ENCODE measurements around the gene LYST.

The LYST gene

GRCh38 chr1:235749755-235750300 lies 116.9 kb downstream of the LYST start:
- TF ChIP-seq FOXP2 (optimal IDR thresholded peaks at IDR 0.05; ENCODE audit: borderline replicate concordance, extremely low read depth, extremely low read length, insufficient read depth) = no peak
- no peak for TF ChIP-seq TAF1 (IDR thresholded peaks at IDR 0.05; ENCODE audit: borderline replicate concordance, insufficient read depth, low read length)
- no peak for TF ChIP-seq SIN3A (IDR thresholded peaks at IDR 0.05; ENCODE audit: borderline replicate concordance, insufficient read depth, low read length)
- TF ChIP-seq REST (IDR thresholded peaks at IDR 0.05; ENCODE audit: insufficient read depth in 1 of 2, low read depth in 2 of 2, low read length in 2 of 2) = no peak
- TF ChIP-seq POLR2AphosphoS5 (IDR thresholded peaks at IDR 0.05; ENCODE audit: low read depth, low read length) = no peak

DNA sequence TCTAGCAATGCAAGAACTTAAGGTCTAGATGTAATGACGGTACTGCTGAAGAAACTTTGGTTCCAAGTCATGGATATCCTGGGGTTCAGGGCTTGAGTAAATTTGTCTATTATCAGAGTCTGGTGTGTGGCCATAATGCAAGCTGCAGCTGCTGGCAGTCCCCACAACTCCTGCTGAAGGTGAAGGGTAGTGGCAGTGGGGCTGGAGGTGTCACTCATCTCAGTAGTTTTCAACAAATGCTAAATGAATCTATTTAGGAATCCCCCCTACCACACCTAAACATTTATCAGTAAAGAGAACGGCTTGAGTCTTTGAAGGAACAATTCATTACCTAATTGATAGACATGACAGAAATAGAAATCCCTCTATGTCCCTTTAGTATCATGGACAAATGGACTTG lies 118.0 kb downstream of the LYST start:
- TF ChIP-seq SIN3A (IDR thresholded peaks at IDR 0.05; ENCODE audit: borderline replicate concordance, insufficient read depth, low read length) (no peak), POLR2AphosphoS5 (IDR thresholded peaks at IDR 0.05; ENCODE audit: low read depth, low read length) (no peak), REST (IDR thresholded peaks at IDR 0.05; ENCODE audit: insufficient read depth in 1 of 2, low read depth in 2 of 2, low read length in 2 of 2) (no peak), TAF1 (IDR thresholded peaks at IDR 0.05; ENCODE audit: borderline replicate concordance, insufficient read depth, low read length) (no peak), FOXP2 (optimal IDR thresholded peaks at IDR 0.05; ENCODE audit: borderline replicate concordance, extremely low read depth, extremely low read length, insufficient read depth) (no peak)

DNA sequence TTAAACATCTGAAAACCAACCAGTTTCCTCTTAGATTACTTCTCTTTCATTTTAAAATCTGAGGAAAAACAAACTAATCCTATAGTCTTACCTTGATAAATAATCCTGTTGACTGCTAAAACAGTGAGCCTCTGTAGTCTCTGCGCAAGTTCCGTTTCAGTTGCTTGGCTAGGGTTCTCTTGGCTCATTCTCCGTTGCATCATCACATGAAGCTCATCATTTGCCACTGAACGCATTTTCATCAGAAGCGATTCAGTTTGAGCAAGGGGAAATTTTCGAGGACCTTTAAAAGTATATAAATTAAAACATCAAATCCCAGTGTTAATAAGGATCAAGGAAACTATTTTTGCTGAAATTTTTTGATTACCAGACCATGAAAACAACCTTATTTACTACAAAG lies 120.5 kb downstream of the LYST start:
- no peak for TF ChIP-seq FOXP2 (optimal IDR thresholded peaks at IDR 0.05; ENCODE audit: borderline replicate concordance, extremely low read depth, extremely low read length, insufficient read depth)
- TF ChIP-seq REST (IDR thresholded peaks at IDR 0.05; ENCODE audit: insufficient read depth in 1 of 2, low read depth in 2 of 2, low read length in 2 of 2) = no peak
- no peak for TF ChIP-seq SIN3A (IDR thresholded peaks at IDR 0.05; ENCODE audit: borderline replicate concordance, insufficient read depth, low read length)
- TF ChIP-seq TAF1 (IDR thresholded peaks at IDR 0.05; ENCODE audit: borderline replicate concordance, insufficient read depth, low read length) = no peak
- no peak for TF ChIP-seq POLR2AphosphoS5 (IDR thresholded peaks at IDR 0.05; ENCODE audit: low read depth, low read length)

DNA sequence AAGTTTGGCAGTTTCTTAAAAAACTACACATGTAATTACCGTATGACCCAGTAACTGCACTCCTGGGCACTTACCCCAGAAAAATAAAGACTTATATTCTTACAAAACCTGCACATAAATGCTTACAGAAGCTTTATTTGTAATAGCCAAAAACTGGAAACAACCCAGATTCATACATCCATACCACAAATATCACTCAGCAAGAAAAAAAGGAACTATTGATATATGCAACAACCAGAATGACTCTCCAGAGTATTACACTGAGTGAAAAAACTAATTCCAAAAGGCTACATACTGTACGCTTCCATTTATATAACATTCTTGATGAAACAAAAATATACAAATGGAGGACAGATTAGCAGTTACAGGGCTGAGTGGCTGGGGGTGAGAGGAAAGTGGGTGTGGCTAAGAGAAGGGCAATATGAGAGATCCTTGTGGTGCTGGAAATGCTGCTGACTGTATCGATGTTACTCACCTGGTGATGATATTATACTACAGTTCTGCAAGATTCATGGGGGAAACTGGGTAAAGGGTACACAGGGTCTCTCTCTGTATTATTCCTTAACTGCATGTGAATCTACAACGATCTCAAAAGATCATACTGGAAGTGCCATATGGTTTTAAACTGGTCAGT lies 121.1 kb downstream of the LYST start:
- TF ChIP-seq TAF1 (IDR thresholded peaks at IDR 0.05; ENCODE audit: borderline replicate concordance, insufficient read depth, low read length) (no peak), POLR2AphosphoS5 (IDR thresholded peaks at IDR 0.05; ENCODE audit: low read depth, low read length) (no peak), SIN3A (IDR thresholded peaks at IDR 0.05; ENCODE audit: borderline replicate concordance, insufficient read depth, low read length) (no peak), FOXP2 (optimal IDR thresholded peaks at IDR 0.05; ENCODE audit: borderline replicate concordance, extremely low read depth, extremely low read length, insufficient read depth) (no peak), REST (IDR thresholded peaks at IDR 0.05; ENCODE audit: insufficient read depth in 1 of 2, low read depth in 2 of 2, low read length in 2 of 2) (no peak)

Data from PFSK-1 (cell line).